GM21786 (cell line): ENCODE measurements around the gene MOB1B.
"Not testable (repeated sequence)": the region's sequence is repeated elsewhere in the genome, so short reads cannot be mapped to it uniquely, and the experiment has no call there.

Source experiments
- ATAC-seq: cut with Tn5 transposase; IDR thresholded peaks from one replicate; pipeline ENCODE4 v1.9.1; 2021; ENCODE audit not compliant: unreplicated experiment

The MOB1B gene

DNA sequence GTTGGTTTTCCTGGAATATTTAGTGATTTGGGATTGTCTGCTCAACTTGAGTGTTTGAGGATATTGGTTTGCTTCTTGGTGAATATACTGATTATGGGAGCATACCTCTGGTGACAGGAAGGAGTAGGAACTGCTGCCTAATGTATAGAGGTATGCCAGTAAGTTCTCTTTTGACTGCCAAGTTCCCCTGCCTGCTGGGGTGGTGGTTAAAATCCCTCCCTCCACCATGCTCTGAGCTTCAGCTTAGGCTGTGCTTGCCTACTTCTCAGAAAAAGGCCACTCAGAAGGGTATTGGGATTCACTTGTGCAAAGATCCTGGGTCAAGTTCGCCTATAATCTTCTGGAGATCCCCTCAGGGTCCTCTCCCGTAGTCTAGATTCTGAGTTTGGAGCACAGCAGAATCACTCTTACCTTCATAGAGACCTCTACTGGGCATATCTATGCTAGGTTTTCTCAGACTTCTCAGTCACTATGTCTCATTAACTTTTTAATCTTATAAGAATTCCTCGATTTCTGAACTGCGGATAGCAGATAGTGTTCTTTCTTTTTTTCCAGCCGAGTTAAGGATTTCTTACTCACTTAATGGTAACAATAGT lies 46.6 kb downstream of the MOB1B start:
- ATAC-seq: no peak

DNA sequence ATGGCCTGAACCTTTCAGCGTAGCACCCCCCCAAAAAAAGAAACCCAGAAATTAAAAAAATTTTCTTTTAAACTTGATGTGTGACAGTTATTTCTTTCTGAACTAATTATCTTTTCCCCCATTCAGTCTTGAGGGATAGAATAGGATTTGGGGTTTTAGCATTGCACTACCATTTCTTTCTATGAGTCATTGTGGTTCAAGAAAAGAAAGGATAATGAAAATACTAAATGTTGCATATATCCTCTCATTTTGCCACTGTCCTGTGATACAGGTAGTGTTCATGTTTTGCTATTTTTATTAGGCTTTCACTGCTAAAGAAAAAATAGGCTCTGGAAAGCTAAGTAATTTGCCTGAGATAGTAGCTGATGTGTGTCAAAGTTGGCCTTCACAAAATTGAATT lies 51.9 kb downstream of the MOB1B start:
- no peak for ATAC-seq

DNA sequence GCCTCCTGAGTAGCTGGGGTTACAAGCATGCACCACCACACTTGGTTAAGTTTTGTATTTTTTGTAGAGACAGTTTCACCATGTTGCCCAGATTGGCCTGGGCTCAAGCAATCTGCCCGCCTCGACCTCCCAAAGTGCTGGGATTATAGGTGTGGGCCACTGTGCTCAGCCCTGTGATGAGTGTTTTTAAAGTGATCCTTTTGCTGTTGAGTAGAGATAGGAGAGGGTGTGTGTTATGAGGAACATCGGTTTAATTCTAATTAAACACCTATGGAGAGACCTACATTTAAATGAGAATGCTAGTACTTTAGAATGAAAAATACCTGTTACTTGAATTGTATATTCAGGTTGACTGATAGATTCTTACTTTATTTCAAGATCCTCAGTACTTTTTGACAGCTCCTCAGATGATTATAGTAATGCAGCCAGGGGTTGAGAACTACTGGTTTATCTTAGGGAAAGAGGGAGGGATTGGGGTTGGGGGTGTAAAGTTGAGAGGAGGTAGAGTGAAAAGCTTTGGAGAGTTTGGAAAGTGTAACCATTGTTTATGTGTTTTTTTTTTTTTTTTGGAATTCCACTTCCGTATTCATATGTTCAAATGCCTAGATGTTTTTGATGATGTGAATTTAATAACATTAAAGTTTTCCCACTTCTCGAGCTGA lies 54.5 kb downstream of the MOB1B start:
- no peak for ATAC-seq

DNA sequence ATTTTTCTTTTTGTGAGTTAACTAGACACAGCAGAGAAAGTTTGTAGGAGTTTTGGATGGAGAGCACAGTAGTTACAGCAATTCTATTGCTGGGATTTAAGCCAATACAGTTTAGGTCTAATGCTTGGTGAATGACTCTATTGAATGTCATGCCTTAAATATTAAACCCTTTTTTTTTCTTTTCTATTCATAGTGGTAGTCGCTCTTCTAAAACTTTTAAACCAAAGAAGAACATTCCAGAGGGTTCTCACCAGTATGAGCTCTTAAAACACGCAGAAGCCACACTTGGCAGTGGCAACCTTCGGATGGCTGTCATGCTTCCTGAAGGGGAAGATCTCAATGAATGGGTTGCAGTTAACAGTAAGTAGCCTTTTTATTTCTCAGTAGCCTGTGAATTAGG lies 56.5 kb downstream of the MOB1B start:
- ATAC-seq: no peak

DNA sequence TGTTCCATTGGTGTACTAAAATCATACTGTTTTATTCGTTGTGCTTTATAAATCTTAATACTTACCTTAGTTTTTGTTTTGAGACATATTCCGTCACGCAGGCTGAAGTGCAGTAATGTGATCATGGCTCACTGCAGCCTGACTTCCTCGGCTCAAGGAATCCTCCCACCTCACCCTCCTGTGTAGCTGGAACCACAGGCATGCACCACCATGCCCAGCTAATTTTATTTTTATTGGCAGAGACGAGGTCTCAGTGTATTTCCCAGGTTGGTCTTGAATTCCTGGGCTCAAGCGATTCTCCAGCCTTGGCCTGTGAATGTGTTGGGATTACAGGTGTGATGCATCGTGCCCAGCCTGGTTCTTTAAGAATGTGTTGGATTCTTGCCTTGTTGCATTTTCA lies 66.9 kb downstream of the MOB1B start:
- no peak for ATAC-seq

DNA sequence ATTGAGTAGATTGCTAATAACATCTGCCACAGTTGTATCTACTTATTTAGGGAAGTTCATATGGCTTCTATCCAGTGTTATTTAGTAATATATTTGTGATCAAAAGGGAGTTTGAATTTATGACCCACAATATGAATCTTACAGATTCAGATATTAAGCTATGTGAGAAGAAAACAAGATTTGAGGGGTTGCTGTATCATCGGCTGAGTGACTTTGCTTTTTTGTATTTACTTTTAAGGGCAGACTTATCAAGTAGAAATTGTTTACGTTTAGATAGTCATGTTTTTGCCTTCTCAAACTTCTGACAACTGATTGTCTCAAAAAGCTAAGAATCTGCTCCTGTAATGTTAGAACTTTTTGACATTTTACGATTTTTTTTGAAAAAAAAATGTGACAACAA lies 74.1 kb downstream of the MOB1B start:
- no peak for ATAC-seq

DNA sequence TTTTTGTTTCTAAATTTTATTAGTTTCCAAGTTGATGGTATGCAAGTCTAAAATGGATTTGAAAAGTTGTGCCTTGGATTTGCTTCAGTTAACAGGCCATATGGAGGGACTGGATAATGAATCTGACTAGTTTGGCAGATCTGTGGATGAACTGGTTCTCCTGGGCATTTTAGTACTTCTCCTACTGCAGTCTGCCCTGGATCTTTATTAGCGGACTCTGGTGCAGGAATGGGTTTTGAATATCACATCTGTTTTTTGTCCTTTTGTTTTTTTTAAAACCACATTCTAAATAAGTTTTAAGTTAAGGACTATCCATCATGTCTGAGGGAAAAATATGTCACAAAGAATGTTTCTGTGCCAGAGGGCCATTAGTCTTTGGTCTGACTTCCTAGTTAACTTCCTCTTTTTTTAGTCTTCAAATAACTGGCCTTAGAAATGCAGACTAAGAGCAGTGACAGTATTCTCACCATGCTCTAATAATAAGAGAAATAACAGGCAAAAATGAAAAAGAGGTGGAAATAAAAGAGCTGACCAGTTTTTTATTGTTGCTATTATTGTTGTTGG lies 77.4 kb downstream of the MOB1B start:
- ATAC-seq: peak; percentile 79

DNA sequence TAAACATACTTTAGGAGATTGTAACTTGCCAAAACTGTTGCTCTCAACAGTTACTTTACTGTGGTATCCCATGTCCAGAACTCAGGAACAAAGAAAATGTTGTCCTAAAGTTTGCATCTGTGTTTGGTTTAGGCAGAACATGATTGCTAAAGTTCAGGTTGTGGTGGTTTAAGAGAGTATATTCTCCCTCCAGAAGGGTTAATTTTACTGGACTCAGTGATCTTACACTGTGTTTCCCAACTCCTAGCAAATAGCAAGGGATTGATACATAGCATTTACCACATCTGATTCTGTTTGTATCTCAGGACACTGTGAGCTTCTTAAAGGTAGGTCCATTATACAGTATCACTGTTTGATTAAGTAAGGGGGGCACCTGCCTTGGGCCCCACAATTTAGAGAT lies 78.0 kb downstream of the MOB1B start:
- no peak for ATAC-seq

DNA sequence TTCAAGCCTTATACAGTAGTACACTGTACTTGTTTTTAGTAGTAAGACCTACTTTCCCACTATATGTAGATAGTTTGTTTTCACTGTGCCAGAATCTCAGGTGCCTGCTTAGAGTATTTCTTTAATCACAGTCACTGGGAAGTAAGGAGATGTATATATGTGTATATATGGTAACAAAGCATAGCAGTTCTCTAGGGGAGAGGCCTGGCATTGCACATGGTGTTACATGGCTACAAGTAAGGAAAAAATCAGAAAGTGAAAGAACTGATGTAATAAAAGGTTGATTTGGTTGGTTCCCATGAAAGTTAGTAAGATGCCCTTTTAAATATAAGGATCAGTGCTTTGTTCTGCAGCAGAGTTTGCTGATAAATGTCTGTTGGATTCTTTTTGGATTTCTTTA lies 81.9 kb downstream of the MOB1B start:
- no peak for ATAC-seq

DNA sequence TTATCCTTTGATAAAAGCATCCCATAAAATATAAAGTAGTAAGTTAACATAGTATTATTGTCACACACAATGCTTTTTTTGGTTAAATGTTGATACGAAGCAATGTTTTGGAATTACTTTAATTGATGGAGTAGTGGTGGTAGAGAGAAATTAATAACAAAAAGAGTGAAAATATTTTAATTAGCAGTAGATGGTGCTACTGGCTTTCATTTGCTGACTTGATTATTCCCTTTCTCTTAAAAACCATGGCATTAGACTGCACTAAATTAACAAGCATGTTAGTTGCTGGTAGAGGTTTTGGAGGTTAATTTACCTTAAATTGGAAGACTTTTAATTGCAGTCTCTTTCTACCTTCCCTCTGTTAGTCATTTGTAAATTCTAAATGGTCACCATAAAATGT lies 82.4 kb downstream of the MOB1B start:
- ATAC-seq: no peak

DNA sequence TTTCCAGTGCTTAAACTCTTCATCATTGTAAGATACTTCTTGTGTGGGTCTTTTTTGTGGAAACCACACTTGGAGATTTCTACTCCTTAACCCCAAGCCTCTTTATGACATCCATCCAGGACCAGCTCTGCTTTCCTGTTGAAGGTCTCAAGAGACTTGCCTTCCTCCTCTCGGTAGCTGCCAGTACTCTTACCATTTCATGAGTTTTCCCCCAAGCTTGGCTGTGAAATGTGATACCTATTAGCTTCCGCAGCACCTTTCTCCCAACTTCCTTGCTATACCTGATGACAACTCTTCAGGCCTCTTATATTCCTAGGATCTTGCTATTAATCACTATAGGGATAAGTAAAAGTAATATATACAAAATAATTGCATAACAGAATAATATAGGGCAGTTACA lies 89.4 kb downstream of the MOB1B start:
- ATAC-seq: no peak

DNA sequence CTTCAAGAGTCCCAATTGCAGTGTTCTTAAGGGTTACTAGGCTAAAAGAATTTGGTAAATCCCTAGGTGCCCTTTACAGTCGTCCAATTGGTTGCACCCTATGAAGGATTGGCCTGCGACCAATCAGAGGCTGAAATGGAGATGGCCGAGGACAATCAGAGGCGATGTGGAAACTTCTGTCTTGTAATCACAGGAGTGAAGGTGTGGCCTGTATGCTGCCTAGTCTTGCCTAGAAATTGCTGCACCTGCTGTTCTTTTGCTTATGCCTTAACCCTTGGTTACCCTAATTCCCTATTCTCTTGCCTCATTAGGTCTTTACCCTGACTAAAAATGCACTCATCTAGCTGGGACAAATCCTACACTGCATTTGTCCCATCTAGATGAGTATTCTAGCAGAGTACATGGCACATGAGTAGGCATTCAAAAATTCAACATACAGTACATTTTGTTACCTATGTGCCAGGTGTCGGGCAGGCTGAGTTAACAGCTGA lies 90.3 kb downstream of the MOB1B start:
- ATAC-seq: no peak

DNA sequence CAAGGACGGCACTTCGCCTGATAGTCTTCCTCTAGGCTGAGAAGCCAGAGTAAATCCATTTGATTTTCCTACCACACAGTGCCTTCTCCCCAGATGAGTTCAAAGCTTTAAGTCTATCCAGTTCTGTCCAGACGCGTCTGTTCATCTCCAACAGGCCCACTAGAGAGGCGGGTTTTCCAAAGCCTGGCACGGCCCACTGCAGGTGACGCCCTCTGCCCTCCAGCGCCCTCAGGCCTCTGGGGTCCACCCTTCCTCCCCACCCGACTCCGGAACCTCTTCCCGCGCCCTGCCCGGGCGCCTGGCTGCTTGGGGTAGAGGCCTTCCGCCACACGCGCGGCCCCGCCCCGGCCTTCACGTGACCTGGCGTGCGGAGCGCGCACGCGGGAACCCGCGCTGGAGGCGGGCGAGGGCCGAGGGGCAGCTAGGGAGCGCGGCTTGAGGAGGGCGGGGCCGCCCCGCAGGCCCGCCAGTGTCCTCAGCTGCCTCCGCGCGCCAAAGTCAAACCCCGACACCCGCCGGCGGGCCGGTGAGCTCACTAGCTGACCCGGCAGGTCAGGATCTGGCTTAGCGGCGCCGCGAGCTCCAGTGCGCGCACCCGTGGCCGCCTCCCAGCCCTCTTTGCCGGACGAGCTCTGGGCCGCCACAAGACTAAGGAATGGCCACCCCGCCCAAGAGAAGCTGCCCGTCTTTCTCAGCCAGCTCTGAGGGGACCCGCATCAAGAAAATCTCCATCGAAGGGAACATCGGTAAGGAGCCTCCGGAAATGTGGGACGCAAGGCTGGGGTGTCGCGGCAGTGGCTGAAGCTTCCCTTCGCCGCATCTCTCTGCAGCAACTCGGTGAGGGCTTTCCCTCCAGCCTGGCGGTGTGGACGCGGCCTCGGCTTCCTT lies 91.3 kb downstream of the MOB1B start, which contains the start of gene DCK:
TSS of gene DCK (plus strand) at position 469 of the 888 bp plus-strand sequence. CDS start at position 656, 187 bp downstream.
- peak; percentile 65 for ATAC-seq

DNA sequence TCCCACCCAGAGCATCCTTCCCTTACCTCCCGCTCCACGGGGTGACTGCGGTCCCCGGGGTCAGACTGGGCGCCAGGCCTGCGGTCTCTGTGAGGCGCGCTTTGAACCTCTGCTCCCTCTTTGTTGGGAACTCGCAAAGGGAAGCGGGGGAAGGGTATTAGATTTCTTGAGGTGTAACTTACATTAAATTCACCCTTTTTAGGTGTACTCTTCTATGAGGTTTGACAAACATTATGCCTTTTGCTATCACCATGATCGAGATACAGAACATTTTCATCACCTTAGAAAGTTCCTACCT lies 91.8 kb downstream of the MOB1B start:
- ATAC-seq: no peak

DNA sequence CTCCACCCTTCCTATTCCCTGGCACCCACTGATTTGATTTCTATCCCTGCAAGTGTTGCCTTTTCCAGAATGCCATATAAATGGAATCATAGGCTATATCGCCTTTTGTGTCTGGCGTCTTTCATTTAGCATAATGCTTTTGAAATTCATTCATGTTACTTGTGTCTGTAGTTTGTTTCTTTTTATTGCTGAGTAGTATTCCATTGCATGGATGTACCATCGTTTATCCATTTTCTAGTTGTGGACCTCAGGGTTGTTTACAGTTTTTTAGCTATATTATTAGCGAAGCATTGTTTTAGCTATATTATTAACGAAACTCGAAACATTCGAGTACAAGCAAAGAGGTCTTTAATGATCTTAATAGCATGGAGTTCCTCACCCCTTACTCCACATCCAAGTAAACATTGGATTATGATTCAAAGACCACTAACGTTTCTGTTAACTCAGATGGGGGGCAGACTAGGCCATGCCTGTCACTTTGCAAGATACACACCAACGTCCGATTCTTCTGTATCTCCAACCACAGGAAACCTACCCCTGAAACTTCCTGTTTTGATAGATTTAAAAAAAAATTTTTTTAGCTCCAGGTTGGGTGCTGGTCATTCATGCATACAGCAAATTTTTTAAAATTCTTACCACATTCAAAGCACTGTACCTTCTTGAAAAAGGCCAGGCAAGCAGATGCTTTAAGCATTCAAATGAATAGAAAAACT lies 92.4 kb downstream of the MOB1B start:
- ATAC-seq: peak; percentile 39

DNA sequence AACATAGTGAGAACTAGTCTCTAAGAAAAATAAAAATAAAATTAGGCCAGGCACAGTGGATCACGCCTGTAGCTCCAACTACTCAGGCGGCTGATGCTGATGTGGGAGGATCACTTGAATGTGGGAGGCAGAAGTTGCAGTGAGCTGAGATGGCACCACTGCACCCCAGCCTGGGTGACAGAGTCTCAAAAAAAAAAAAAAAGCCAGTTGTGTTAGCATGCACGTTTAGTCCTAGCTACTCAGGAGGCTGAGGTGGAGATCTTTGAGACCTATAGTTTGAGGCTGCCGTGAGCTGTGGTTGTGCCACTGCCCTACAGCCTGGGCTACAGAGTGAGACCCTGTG lies 93.8 kb downstream of the MOB1B start:
- no peak for ATAC-seq

DNA sequence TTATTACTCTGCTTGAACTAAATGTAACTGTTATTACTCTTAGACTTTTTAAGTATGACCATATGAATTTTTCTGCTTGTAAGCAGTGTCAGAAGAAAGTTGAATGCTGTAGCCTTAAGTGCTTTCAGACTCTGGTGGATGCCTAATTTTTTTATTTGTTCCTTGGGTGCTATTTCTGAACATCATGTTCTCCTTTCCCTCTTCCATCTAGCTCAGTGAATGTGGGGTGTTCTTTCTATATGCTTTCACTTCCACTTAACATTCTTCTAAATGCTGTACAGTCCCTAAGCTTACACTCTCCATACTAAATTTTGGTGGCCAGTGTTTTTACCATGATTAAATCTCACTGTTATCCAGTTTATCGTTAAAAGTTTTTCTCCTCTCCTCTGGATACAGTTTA lies 94.9 kb downstream of the MOB1B start:
- no peak for ATAC-seq

DNA sequence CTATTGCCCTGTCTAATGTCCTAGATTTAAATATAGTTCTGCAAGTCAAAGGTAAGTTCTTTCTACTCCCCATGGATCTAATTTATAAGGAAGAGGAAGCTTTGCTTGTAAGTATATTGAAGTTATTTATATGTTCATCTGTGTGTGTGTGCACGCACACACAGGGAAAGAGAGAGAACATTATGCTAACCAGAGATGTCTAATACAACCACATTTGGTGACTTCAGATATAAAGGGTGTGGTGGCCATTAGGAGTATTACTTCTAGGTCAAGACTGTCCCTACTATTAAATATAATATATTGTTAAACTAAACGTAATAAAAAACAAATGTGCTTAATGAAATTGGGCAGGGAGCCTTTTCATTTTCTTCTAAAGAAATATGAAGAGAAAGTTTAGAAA lies 95.4 kb downstream of the MOB1B start:
- no peak for ATAC-seq

DNA sequence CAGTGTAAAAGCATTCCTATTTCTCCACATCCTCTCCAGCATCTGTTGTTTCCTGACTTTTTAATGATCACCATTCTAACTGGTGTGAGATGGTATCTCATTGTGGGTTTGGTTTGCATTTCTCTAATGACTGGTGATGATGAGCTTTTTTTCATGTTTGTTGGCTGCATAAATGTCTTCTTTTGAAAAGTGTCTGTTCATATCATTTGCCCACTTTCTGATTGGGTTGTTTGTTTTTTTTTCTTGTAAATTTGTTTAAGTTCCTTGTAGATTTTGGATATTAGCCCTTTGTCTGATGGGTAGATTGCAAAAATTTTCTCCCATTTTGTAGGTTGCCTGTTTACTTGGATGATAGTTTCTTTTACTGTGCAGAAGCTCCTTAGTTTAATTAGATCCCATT lies 97.5 kb downstream of the MOB1B start:
- ATAC-seq: not testable (repeated sequence)

DNA sequence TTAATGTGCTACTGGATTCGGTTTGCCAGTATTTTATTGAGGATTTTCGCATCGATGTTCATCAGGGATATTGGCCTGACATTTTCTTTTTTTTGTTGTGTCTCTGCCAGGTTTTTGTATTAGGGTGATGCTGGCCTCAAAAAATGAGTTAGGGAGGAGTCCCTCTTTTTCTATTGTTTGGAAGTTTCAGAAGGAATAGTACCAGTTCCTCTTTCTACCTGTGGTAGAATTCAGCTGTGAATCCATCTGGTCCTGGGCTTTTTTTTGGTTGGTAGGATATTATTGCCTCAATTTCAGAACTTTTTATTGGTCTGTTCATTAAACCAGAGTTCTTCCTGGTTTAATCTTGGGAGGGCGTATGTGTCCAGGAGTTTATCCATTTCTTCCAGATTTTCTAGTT lies 99.2 kb downstream of the MOB1B start:
- ATAC-seq: not testable (repeated sequence)

DNA sequence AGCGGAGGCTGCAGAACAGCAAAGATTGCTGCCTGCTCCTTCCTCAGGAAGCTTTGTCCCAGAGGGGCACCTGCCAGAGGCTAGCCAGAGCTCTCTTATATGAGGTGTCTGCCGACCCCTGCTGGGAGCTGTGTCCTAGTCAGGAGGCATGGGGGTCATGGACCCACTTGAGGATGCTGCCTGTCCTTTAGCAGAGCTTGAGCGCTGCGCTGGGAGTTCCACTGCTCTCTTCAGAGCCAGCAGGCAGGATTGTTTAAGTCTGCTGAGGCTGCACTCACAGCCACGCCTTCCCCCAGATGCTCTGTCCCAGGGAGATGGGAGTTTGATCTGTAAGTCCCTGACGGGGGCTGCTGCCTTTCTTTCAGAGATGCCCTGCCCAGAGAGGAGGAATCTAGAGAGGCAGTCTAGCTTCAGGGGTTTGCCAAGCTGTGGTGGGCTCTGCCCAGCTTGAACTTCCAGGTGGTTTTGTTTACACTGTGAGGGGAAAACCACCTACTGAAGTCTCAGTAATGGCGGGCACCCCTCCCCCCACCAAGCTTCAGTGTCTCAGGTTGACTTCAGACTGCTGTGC lies 102.2 kb downstream of the MOB1B start:
- peak; percentile 41 for ATAC-seq
